ENCODE results near the gene OR1N1. TPM values are rescaled to one million over a fixed set of nuclear protein-coding genes. Genes with fewer than 3 reads are reported as not detected.

Gene OR1N1
- not detected for total RNA-seq

- no peak for ATAC-seq
- no peak for DNase-seq
- Histone ChIP-seq H3K27me3 (no peaks in the 10 kb centered on the region), H3K36me3 (replicated peaks in 1 of 2; ENCODE audit: insufficient read depth in 1 of 2, low read depth in 2 of 2) (no peaks in the 10 kb centered on the region), H3K4me3 (no peak within 1 kb of the TSS), H3K4me1 (no peaks in the 10 kb centered on the region), H3K9me3 (no peaks in the 10 kb centered on the region), H3K27ac (no peak within 1 kb of the TSS)
- intact Hi-C loops (cut with DNase I) = no loop called here
- TF ChIP-seq POLR2A (IDR thresholded peaks at IDR 0.05) (no peak), CTCF (IDR thresholded peaks at IDR 0.05) (no peak)
- WGBS, 2 donors = 72 to 78% methylated on average over 3 of the region's 3 CpGs
Measured at GRCh38 chr9:122527193-122527592, at the start of gene OR1N1. Gene OR1N1 (minus strand): TSS chr9:122527293. CDS start chr9:122527293, 0 bp downstream.

- Histone ChIP-seq H3K4me1 (no peaks in the 10 kb centered on the region), H3K36me3 (replicated peaks in 1 of 2; ENCODE audit: insufficient read depth in 1 of 2, low read depth in 2 of 2) (no peaks in the 10 kb centered on the region), H3K27me3 (peaks cover 0 to 3% of the 10 kb centered on the region in 2 donors), H3K4me3 (no peak overlapping the region), H3K27ac (no peak overlapping the region), H3K9me3 (no peaks in the 10 kb centered on the region)
- WGBS, 2 donors = 55 to 61% methylated on average over 2 of the region's 2 CpGs
- DNase-seq = no peak
- ATAC-seq = no peak
- TF ChIP-seq CTCF (IDR thresholded peaks at IDR 0.05) (no peak), POLR2A (IDR thresholded peaks at IDR 0.05) (no peak)
- intact Hi-C loops (cut with DNase I) = no loop called here
Measured at GRCh38 chr9:122572456-122572855, 45.4 kb upstream of the OR1N1 start.

- DNase-seq (no peak), ATAC-seq (no peak)
- H3K4me3 ChIP-seq = no peak overlapping the region
- TF ChIP-seq POLR2A (IDR thresholded peaks at IDR 0.05) = no peak
- TF ChIP-seq CTCF (IDR thresholded peaks at IDR 0.05) = no peak
- WGBS, 2 donors = 83 to 85% methylated on average over 4 of the region's 4 CpGs
- intact Hi-C loops (cut with DNase I) = no loop called here
- H3K4me1 ChIP-seq = no peaks in the 10 kb centered on the region
- H3K36me3 ChIP-seq (replicated peaks in 1 of 2; ENCODE audit: insufficient read depth in 1 of 2, low read depth in 2 of 2) = no peaks in the 10 kb centered on the region
- no peaks in the 10 kb centered on the region for H3K9me3 ChIP-seq
- H3K27me3 ChIP-seq = no peaks in the 10 kb centered on the region
- H3K27ac ChIP-seq = no peak overlapping the region
Measured at GRCh38 chr9:122567901-122568300, 40.8 kb upstream of the OR1N1 start.

- TF ChIP-seq POLR2A (IDR thresholded peaks at IDR 0.05) = no peak
- TF ChIP-seq CTCF (IDR thresholded peaks at IDR 0.05) = no peak
- H3K27me3 ChIP-seq = no peaks in the 10 kb centered on the region
- no peak overlapping the region for H3K4me3 ChIP-seq
- no peaks in the 10 kb centered on the region for H3K4me1 ChIP-seq
- ATAC-seq = no peak
- H3K27ac ChIP-seq = no peak overlapping the region
- intact Hi-C loops (cut with DNase I) = no loop called here
- DNase-seq = no peak
- H3K36me3 ChIP-seq (replicated peaks in 1 of 2; ENCODE audit: insufficient read depth in 1 of 2, low read depth in 2 of 2) = no peaks in the 10 kb centered on the region
- no peaks in the 10 kb centered on the region for H3K9me3 ChIP-seq
- 36 to 49% methylated on average over 7 to 8 of the region's 9 CpGs for WGBS, 2 donors
Measured at GRCh38 chr9:122562134-122562760, 35.2 kb upstream of the OR1N1 start.

- 63 to 68% methylated on average over 4 of the region's 4 CpGs for WGBS, 2 donors
- intact Hi-C loops (cut with DNase I) = no loop called here
- ATAC-seq = no peak
Measured at GRCh38 chr9:122561446-122561845, 34.4 kb upstream of the OR1N1 start.

More at GRCh38 chr9:122561446-122561845, 34.4 kb upstream of the OR1N1 start:
- DNase-seq = no peak
- TF ChIP-seq POLR2A (IDR thresholded peaks at IDR 0.05) (no peak), CTCF (IDR thresholded peaks at IDR 0.05) (no peak)
- Histone ChIP-seq H3K4me3 (no peak overlapping the region), H3K36me3 (replicated peaks in 1 of 2; ENCODE audit: insufficient read depth in 1 of 2, low read depth in 2 of 2) (no peaks in the 10 kb centered on the region), H3K27me3 (no peaks in the 10 kb centered on the region), H3K4me1 (no peaks in the 10 kb centered on the region), H3K27ac (no peak overlapping the region), H3K9me3 (no peaks in the 10 kb centered on the region)
